HL-60/S4 treated with phorbol 12-myristate 13-acetate at 8.2 ng/mL for 4 days and 3 days (cell line): ENCODE measurements around the gene CEP128.

Experiments
- in situ Hi-C: fragments of 300-500 bp; cut with MboI; formaldehyde crosslinking; loops from 2 replicates; pipeline ENCODE4 v1.15.0; 2022; ENCODE audit warnings: low sequenced_read_pairs

The CEP128 gene

GRCh38 chr14:80564051-80564450 lies 377.5 kb downstream of the CEP128 start:
- in situ Hi-C loops, result no loop called here

GRCh38 chr14:80560800-80561657 lies 380.5 kb downstream of the CEP128 start:
- in situ Hi-C loops, result no loop called here

DNA sequence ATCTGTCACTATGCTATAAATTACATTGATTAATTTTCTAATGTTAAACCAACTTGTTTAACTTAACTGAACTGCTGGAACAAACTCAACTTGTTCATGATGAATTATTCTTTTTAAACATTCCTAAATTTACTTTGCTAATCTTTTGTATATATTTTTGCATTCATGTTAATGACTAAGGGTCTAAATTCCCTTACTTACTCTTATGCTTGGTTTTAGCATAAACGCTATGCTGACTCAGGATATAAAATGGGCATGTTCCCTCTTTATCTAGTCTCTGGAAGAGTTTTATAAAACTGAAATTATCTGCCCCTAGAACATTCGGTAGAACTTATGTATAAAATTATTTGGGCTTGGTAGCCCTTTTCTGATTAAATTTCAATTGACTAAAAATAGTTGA lies 387.4 kb downstream of the CEP128 start:
- in situ Hi-C loops, result no loop called here

DNA sequence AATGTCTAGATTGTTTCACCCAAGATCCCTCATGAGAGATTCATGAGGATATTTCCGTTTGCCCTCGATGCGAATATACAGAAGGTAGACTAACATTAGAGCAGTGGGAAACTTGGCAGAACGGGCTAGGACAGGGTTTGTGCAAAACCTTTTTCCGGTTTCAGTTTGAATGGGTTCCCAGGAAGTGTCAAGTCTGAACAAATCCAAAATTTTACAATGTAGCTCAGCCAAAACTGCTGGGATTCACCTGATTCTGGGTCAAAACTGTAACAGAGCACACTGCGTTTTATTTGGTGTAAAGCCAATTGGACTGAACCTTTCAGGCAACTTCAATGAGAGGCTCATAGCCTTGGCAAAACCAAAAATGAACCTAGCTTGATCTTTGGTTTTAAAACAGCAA lies 392.4 kb downstream of the CEP128 start:
- in situ Hi-C loops, result no loop called here

DNA sequence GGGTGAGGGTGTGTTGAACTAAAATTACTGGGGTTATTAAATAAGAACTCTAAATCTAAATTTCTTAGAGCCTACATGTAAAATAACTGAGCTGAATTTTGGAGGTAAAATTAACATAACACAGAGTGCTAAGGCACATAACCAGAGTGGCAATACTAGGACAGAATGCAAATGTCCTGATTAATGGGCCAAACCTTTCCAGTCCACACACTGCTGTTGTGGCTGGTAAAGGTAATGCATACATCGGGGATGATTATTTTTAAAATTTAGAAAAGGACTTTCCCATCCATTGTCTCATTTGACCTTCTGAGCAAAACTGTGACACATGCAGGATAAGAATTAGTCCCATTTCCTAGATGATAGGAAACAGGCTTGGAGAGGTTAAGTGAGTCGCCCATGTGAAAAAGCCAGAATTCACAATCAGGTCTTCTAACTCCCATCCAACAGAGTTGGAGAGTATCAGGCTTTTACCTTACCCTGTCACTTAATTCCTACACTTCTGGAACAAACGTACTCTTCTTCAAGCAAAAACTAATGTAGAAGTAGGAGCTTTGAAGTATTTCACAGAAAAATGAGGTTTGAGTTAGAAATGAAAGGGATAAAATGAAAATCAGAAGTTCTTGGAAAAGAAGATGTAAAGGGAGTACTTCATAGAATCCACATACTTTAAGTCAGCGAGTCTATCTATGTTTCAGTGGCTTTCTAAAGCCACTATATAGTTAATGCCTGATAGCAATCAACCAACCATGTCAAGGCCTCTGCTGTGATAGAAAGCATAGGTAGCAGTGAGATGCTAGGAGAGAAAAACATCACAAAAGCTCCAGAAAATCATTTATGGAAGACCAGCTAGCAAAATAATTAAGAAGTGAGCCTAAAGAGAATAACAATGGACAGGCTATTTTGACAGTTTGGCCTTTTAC lies 395.3 kb downstream of the CEP128 start:
- in situ Hi-C loops, result no loop called here

GRCh38 chr14:80544366-80544765 lies 397.2 kb downstream of the CEP128 start:
- in situ Hi-C loops, result no loop called here

GRCh38 chr14:80543211-80543610 lies 398.3 kb downstream of the CEP128 start:
- in situ Hi-C loops, result no loop called here

- in situ Hi-C loops, result no loop called here
These were observed 402.7 kb downstream of the CEP128 start for GRCh38 chr14:80538633-80539375.

DNA sequence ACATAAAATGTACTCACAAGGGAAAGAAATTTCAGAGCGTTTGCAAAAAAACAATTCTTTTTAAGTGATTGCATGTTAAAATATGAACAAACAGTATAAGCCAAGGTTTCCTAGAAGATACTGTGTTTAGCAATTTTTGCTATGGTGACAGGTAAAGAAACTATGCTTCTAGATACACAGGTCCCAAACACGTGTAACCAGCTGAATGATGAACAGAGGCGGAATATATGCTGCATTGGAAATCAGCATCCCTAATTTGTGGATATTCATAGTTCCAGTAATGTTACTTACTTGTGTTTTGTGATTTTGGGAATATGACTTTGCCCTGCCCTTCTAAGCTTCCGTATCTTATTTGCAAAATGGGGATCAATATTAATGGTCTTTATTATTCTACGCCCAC lies 403.9 kb downstream of the CEP128 start:
- in situ Hi-C loops, result no loop called here

- in situ Hi-C loops, result no loop called here
These were observed 405.1 kb downstream of the CEP128 start for GRCh38 chr14:80536456-80536855.

DNA sequence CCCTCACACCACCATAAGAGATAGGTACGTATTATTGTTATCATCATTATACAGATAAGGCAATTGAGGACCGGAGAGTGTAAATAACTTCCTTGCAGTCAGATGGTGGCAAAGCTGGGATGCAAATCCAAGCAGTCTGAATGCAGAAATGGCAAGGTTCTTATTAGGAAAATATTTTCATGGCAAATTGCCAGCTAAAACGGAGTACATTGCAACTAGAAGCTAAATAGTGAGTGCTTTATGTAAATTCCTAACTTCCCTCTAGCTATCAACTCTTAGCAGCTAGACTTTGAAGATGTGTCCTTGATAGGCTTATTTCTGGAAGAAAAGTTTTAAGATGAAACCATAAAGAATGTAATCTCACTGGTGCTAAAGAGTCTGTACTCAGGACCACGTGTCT lies 406.4 kb downstream of the CEP128 start:
- in situ Hi-C loops, result no loop called here

GRCh38 chr14:80523518-80524117 lies 417.9 kb downstream of the CEP128 start:
- in situ Hi-C loops, result no loop called here

- in situ Hi-C loops, result no loop called here
These were observed 418.6 kb downstream of the CEP128 start for GRCh38 chr14:80522936-80523335.

DNA sequence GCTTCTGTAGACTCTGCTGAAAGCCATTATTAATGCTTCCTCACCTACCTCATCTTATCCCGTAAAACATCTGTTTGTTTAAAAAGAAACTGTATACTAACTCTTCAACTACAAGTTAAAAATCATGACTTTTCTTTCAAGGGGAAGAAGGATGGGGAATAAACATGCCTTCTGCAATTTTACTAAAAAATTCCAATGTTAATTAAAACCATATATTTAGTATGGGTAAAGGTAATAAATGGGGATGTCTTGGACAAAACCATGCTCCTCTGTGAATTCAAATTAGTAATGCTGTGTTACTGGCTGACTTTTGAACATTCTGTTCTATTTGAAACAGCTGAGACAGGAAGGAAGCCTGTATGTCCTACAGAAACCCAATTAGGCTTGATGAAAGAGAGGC lies 419.1 kb downstream of the CEP128 start:
- in situ Hi-C loops, result no loop called here

DNA sequence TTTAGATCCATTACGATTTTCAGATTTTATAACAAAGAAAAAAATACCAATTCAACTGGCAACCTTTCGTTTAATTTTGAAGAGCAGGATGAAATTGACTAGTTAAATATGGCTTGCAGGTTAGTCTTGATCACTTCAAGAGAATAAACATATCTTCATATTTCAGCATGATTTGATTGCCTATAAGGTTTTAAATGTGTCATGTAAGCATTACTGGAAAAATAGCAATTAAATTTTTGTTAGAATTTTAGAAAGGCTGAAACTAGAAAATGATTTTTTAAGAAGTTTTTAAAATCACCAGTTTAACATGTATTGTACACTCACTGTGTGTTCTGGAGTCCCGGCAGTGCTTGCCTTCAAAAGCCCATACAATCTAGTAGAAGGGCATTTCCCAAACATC lies 420.1 kb downstream of the CEP128 start:
- in situ Hi-C loops, result no loop called here

- in situ Hi-C loops, result no loop called here
These were observed 422.5 kb downstream of the CEP128 start for GRCh38 chr14:80519002-80519401.

- in situ Hi-C loops, result no loop called here
These were observed 423.4 kb downstream of the CEP128 start for GRCh38 chr14:80518173-80518572.

GRCh38 chr14:80507292-80507869 lies 434.2 kb downstream of the CEP128 start:
- in situ Hi-C loops, result no loop called here

GRCh38 chr14:80504781-80505180 lies 436.8 kb downstream of the CEP128 start:
- in situ Hi-C loops, result no loop called here

DNA sequence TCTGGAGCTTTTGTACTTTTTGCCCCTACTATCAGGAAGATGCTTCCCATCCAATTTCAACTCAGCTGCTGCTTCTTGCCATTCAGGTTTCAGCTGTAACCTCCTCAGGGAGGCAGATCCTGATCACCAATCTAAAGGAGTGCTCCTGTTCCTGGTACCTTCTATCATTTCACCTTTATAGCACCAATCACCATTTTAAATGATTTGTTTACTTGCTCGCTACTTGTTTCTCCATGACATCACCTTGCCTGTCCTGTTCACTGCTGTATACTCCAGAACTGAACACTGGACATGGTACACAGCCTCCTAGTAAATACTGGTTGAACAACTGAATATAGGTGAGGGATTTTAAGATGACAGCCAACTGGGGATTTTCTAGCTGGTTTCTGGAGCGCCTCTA lies 443.0 kb downstream of the CEP128 start:
- in situ Hi-C loops, result no loop called here
